ENCODE results near the gene CTR9.

CTR9 gene

DNA sequence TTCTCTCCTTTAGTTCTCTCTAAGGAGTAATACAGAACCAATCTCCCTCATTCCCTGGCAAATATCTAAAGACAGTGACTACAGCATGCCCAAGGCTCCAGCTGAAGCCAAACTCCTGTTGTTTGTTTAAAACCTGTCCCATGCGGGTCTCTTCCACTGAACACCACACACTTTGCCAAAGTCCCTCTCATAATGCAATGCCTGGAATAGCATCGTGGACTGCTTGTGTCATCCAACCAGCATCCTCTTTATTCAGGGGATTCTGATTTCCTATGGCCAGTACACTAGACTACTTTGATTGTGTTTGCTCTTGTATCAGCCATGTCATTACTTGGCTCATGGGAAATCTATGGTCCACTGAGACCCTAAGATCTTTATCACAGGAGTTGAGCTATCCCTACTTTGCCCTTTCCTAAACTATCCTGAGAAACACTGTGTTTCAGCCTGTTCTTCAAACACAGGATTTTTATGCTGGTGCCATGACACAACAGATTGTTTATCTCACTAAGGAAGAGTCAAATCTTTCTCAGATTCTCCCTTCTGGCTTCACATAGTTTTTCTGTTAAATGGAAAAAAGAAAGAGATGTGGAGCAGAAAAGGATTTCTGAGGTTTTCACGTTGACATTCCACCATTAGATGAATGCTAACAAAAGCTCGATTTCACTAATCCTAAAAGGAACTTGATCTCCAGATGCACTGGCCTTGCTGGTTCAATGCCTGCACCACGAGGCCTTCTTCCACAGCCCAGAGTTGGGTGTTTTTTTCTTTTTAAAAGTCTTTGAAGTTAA, 41.6 kb upstream of the CTR9 start:
- Histone ChIP-seq H4K20me1 (ENCODE audit: insufficient read depth, low read length) (no peaks in the 10 kb centered on the region), H3K36me3 (ENCODE audit: insufficient read depth, low read length) (no peaks in the 10 kb centered on the region)

DNA sequence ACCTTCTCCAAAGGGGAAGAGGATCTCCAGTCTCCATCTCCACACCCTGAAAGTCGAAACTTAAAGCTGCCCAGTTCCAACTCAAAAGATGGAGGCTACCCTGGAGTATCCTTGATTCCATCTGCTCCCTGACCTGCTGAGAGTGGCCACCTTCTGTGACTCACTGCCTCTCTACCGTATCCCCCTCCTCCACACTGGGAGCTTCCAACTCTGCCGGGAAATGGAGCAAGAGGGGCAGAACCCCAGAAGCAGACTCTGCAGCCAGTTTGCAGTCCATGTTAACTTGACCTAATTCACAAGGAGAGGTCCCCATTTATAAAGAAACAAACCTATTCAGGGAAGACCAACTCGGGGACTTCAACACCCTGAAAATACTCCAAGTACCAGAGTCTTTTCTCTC, 35.5 kb upstream of the CTR9 start:
- H3K27me3 ChIP-seq (ENCODE audit: insufficient read depth, low read length), result no peaks in the 10 kb centered on the region
- no peaks in the 10 kb centered on the region for H3K9me3 ChIP-seq (ENCODE audit: low read length)
- no peaks in the 10 kb centered on the region for H3K4me1 ChIP-seq (ENCODE audit: insufficient read depth, low read length, severe bottlenecking)
- no peaks in the 10 kb centered on the region for H3K36me3 ChIP-seq (ENCODE audit: insufficient read depth, low read length)
- H3K79me2 ChIP-seq (ENCODE audit: insufficient read depth, low read length), result no peaks in the 10 kb centered on the region
- H3F3A ChIP-seq (ENCODE audit: insufficient read depth, low read length), result no peaks in the 10 kb centered on the region
- no peaks in the 10 kb centered on the region for H3K9me2 ChIP-seq (ENCODE audit: low read depth, low read length)
- H3K4me2 ChIP-seq (ENCODE audit: low read length), result no peak overlapping the region
- H2AFZ ChIP-seq (ENCODE audit: low read length), result no peak overlapping the region
- no peaks in the 10 kb centered on the region for H4K20me1 ChIP-seq (ENCODE audit: insufficient read depth, low read length)
- H3K9ac ChIP-seq (ENCODE audit: low read length), result no peak overlapping the region
- H3K4me3 ChIP-seq (ENCODE audit: low read depth, low read length, poor library complexity, severe bottlenecking), result no peak overlapping the region
- TF ChIP-seq, protein P1, sequence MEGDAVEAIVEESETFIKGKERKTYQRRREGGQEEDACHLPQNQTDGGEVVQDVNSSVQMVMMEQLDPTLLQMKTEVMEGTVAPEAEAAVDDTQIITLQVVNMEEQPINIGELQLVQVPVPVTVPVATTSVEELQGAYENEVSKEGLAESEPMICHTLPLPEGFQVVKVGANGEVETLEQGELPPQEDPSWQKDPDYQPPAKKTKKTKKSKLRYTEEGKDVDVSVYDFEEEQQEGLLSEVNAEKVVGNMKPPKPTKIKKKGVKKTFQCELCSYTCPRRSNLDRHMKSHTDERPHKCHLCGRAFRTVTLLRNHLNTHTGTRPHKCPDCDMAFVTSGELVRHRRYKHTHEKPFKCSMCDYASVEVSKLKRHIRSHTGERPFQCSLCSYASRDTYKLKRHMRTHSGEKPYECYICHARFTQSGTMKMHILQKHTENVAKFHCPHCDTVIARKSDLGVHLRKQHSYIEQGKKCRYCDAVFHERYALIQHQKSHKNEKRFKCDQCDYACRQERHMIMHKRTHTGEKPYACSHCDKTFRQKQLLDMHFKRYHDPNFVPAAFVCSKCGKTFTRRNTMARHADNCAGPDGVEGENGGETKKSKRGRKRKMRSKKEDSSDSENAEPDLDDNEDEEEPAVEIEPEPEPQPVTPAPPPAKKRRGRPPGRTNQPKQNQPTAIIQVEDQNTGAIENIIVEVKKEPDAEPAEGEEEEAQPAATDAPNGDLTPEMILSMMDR (IDR thresholded peaks at IDR 0.05; ENCODE audit: low read length), result no peak
- TF ChIP-seq EZH2 (IDR thresholded peaks at IDR 0.05; ENCODE audit: borderline replicate concordance, low read length), result no peak
- H3K27ac ChIP-seq (ENCODE audit: low read depth, low read length, poor library complexity, severe bottlenecking), result no peak overlapping the region

More for the DNA sequence above, 41.6 kb upstream of the CTR9 start:
- H3K9ac ChIP-seq (ENCODE audit: low read length), result no peak overlapping the region
- no peaks in the 10 kb centered on the region for H3F3A ChIP-seq (ENCODE audit: insufficient read depth, low read length)
- no peaks in the 10 kb centered on the region for H3K9me3 ChIP-seq (ENCODE audit: low read length)
- no peak overlapping the region for H3K4me2 ChIP-seq (ENCODE audit: low read length)
- H3K4me1 ChIP-seq (ENCODE audit: insufficient read depth, low read length, severe bottlenecking), result no peaks in the 10 kb centered on the region
- H3K4me3 ChIP-seq (ENCODE audit: low read depth, low read length, poor library complexity, severe bottlenecking), result no peak overlapping the region
- no peaks in the 10 kb centered on the region for H3K79me2 ChIP-seq (ENCODE audit: insufficient read depth, low read length)
- no peak overlapping the region for H2AFZ ChIP-seq (ENCODE audit: low read length)
- H3K9me2 ChIP-seq (ENCODE audit: low read depth, low read length), result no peaks in the 10 kb centered on the region
- no peak for TF ChIP-seq EZH2 (IDR thresholded peaks at IDR 0.05; ENCODE audit: borderline replicate concordance, low read length)
- TF ChIP-seq, protein P1 (IDR thresholded peaks at IDR 0.05; ENCODE audit: low read length), result no peak
- H3K27ac ChIP-seq (ENCODE audit: low read depth, low read length, poor library complexity, severe bottlenecking), result no peak overlapping the region
- H3K27me3 ChIP-seq (ENCODE audit: insufficient read depth, low read length), result no peaks in the 10 kb centered on the region

DNA sequence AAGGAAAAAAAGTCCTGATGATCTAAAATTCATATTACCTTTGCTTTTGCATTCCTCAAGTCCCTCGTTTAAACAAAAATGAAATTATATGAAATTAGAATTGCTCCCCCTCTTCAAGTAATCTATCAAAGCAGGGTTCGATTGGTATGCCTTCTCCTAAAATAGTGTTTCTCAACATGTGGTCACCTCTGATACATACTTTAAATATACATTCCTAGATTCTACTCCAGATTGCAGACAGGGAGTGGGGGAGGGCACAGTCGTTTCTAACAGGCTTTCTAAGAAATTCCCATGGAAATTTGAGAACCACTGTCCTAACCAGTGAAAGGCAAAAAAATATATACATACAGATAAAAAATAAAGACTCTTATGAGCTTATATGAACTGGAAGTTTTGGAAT, 34.9 kb upstream of the CTR9 start:
- H2AFZ ChIP-seq (ENCODE audit: low read length), result no peak overlapping the region

More for the DNA sequence above, 34.9 kb upstream of the CTR9 start:
- Histone ChIP-seq H3K4me2 (ENCODE audit: low read length) (no peak overlapping the region), H3K4me3 (ENCODE audit: low read depth, low read length, poor library complexity, severe bottlenecking) (no peak overlapping the region), H3K79me2 (ENCODE audit: insufficient read depth, low read length) (no peaks in the 10 kb centered on the region), H3K27me3 (ENCODE audit: insufficient read depth, low read length) (no peaks in the 10 kb centered on the region), H3K36me3 (ENCODE audit: insufficient read depth, low read length) (no peaks in the 10 kb centered on the region), H3K4me1 (ENCODE audit: insufficient read depth, low read length, severe bottlenecking) (no peaks in the 10 kb centered on the region), H3K9me2 (ENCODE audit: low read depth, low read length) (no peaks in the 10 kb centered on the region), H3F3A (ENCODE audit: insufficient read depth, low read length) (no peaks in the 10 kb centered on the region), H3K27ac (ENCODE audit: low read depth, low read length, poor library complexity, severe bottlenecking) (no peak overlapping the region), H4K20me1 (ENCODE audit: insufficient read depth, low read length) (no peaks in the 10 kb centered on the region), H3K9me3 (ENCODE audit: low read length) (no peaks in the 10 kb centered on the region), H3K9ac (ENCODE audit: low read length) (no peak overlapping the region)
- TF ChIP-seq, protein P1 (IDR thresholded peaks at IDR 0.05; ENCODE audit: low read length), result no peak
- TF ChIP-seq EZH2 (IDR thresholded peaks at IDR 0.05; ENCODE audit: borderline replicate concordance, low read length), result no peak

Data from OCI-LY1 (cell line).